ENCODE results near the gene MYO1D.

MYO1D gene

DNA sequence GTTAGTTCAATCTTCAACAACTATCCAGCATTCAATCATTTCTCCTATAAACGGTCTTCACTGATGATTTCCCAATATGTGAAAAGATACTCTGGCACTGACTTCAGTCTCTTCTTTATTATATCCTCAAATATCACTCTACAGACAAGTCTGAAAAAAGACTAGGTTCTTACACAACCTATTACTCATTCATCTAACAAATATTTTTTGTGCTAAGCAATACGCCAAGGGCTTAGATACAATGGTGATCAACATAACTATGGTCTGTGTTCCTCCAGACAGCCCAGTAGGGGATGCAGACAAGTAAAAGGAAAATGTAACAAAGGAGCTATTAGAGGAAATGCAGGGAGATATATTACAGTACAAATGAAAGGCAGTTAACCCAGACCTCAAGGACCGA is 63.9 kb downstream of the MYO1D start:
- no peak for DNase-seq

DNA sequence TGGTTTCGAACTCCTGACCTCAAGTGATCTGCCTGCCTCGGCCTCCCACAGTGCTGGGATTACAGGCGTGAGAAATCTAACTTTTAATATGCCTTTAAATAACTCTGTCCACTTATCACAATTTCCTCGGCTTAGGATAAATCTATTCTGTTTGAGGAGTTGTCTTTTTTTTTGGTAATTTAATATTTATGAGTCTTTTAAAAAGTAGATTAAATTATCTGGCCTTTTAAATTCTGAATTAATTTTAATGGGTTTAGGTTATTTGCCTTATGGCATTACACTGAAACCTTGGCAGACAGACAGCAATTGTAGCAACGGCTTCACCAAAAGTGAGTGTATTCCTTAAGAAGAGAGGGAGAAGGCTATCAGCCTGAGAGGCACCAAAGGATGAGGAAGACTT is 66.2 kb downstream of the MYO1D start:
- DNase-seq: no peak

DNA sequence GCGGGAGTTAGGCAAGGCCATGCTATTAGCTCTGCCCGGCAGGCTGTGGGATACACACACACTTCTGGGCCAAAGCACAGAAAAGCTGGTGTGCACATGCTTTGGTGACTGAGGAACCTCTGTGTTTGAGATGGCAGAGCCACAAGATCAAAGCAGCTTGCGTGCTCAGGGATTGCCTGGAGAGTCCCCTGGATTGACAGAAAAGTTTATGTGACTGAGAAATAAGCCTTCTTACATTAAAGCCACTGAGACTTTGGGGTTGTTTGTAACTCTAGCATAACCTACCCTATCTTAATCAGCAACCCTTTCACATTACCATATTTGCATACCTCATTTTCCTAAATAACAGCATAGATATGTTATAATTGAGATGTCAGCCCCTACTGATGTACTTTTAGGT is 69.3 kb downstream of the MYO1D start:
- no peak for DNase-seq

DNA sequence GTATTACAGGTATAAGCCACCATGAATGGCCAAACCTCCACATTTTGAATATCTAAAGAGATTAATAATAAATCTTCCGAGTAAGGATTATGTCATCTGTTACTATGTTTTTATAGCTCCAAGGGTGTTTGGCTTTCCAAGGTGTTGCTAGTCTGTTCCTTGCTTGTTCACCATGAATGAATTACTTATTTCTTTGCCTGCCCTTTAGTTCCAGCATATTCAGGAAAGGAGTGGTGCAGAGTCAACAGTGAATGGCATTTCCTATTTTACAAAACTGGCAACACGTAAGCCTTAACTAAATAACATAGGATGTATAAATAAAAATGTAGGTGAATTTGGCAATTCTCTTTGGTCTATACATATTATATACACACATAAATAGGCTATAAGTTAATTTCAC is 70.3 kb downstream of the MYO1D start:
- no peak for DNase-seq

DNA sequence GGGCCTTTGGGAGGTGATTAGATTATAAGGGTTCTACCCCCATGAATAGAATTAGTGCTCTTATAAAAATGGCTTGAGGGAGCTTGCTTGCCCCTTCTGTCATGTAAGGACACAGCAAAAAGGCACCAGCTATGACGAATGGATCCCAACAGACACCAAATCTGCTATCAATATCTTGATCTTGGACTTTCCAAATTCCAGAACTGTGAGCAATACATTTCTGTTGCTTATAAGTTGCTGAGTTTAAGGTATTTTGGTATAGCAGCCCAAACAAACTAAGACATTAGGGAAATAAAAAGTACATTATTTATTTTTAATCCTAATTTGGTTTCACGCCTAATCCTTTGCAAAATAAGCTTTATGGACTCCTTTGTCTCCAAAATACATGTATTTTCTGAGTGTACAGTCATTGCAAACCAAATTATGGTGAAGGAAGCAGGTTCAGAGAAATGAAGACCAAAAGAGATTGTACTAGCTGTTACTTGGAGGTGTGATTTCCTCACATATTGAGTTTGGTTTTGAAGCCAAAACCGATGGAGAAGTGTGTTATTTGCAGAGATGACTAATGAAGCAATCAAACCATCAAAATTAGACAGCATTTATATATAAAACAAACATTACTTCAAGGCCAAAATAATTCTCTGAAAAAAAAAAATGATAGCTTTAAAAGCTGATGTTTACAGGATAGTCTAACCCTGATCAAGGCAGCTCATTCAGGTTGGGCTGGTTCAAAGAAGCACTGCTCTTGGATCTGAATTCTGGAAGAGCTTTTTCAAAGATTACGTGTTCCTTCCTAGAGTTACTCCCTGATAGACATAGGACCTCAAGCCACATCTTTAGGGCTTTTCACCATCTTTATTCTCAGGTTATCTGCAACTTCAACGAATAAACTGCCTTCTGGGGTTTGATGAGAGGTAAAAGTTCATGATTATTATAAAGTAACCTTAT is 71.6 kb downstream of the MYO1D start:
- no peak for DNase-seq

DNA sequence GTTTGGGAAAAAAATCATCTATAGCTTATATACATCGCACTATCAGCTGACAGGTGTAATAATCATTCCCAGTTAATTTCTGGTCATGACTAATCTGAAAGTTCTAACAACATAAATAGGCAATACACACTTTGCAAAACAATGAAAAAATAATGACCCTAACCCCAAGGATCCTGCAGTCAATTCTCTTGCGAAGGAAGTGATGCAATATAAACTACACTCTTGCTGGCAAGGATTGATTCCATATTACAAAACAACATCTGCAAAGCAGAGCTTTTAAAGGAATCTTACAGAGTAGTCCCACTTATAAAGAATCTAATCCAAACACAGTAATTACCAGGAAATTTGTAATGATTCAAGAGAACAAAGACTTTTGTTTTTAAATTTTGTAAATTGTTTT is 73.4 kb downstream of the MYO1D start:
- no peak for DNase-seq

DNA sequence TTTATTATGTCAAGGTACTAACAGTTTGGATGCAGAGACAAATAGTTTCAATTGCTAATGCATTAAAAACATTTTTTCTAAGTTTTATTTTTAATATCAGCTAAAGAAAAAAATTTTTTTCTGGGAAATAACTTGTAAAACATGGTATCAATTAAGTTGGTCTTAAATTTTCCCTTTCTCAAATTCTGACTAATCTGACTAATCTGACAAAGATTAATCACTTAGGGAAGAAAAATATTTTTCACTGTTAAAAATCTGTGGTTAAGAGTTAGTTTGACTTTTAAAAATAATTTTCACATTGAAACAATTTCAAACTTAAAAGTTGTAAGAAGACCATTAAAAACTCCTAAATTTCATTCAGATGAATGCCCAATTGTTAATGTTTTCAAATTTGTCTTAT is 74.6 kb downstream of the MYO1D start:
- no peak for DNase-seq

DNA sequence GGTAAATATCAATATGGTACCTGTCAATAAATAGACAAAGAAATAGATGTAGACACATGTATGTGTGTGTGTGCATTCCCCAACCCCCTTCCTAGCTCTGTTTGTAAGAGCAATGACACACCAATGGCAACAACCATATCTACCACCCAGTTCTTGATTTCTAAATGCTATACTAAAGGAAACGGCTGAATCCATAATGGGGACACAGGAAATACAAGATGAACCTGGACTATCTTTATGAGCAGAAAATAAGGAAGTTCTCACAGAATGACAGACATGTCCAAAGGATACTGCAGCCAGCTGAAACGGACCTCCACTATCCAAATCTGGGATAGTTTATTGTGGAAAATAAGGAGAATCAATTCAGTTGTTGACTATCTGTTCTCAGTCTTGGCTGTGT is 75.3 kb downstream of the MYO1D start:
- DNase-seq: no peak

DNA sequence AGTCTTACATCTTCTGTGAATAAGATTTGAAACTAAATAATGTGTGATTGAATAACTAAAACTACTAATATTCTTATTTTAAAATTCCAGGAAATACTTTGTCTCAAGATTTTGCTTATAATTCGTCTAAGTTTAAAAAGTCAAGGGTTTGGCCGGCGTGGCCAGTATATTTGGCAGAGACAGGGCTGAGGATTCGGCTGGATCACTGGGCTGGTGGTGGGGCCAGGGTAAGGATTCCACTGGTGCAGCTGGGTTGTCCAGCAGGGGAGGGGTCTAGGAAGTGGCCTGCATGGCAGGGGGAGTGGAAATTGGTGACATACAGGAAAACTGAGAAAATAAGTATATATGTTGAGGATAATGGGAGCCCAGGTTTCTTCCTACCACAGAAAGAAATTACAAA is 75.7 kb downstream of the MYO1D start:
- no peak for DNase-seq

DNA sequence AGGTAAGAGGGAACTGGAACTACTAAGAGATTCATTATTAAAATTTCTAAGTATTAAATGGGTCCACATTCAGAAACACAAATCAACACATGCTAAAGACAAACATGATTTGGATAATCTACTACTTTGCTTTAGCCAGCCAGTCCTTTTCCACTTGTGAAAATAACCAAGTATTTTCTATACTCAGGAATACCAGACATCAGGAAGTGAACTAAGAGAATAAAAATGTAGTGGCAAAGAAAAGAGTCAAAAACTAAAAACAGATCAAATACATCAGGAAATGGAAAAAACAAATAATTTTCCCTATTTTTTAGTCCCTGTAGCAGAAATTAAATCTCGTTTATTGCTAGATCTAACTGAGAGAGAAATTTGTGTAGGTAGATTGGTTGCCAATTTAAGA is 78.0 kb downstream of the MYO1D start:
- no peak for DNase-seq

DNA sequence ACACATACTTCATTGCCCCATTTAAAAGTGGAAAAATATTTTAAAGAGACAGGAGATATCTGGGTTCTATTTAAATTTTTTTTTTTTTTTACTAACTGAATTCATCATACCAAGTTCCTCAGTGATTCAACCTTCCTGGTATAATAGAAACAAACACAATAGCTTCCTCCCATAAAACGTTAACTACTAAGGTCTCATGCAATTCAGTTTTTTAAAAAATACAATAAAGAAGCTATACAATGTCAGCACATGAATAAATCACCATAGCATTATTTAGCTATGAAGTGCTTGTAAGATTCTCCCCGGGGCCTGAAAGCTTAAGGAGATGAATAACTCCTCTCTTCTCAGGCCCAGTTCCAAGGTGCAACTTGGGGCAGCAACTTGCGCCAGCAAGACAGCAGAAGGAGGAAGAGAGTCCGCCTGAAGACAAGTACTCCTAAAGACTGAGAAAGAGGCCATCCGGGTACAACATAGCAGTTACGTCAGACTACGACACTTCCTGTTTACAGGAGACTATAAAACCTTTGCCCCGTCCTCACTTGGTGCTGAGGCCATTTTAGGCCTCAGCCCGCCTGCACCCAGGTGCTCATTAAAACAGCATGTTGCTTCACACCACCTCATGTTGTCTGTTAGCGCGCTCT is 81.5 kb downstream of the MYO1D start:
- no peak for DNase-seq

DNA sequence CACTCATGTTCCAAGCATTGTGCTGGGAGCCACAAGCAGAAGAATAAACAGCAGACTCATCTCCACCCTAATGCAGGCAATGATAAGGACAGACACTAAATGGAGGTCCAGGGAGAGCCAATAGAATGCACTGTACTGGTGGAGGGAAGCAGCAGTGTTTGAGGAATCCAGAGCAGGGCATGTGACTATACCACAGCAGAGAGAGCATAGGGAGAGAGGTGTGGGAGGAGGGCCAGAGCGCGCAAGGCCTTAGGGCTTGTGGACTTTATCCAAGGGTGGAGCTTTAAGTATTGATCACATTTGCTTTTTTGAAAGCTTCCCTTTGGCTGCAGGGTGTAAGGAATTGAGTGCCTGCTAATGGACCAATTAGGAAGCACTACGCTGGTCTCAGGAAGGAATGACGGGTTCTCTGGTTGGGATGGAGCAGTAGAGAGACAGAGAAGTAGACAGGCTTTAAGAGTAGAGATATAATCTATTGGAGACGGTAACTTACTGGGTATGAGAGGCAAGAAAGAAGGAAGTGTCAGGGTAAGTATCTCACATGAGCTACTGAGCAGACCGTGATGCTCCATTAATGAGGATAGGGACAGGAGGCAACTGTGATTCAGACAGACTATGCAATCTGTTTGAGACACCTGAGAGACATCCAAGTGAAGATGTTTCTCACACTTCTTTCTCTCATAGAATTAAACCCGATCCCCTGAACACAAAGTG is 82.2 kb downstream of the MYO1D start:
- no peak for DNase-seq

DNA sequence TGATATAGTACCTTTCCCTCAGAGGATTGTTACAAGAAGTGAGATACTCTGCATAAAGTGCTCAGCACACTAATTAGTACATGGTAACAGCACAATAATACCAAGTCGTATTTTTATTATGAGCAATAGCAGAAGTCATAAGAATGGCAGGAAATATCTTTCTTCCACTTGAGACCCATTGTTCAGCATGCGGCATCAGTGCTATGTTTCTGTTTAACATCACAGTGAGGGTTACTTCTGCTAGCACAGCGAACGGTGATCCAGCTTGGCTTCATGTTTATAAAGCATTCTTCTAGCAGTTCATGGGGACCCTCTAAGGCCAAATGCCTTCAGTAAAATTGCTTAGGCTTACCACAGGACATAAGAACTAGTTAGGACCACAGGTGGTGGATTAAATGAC is 83.1 kb downstream of the MYO1D start:
- DNase-seq: no peak

DNA sequence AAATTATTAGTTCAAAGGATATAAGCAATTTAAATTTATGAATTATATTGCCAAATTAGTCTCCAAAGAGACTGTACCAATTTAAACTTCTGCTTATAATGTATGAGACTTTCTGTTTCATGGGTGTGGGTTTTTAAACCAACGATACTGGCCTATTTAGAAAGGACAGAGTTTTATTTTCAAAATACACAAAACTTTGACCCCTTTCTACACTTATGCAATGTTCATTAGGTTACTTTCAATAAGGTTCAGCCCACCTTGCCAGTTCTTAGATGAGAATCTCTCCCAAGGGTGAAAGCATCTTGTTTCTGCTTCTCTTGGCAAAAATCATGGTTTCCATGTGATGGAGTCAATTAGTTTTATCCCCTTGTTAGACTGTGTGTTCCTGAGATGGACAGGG is 84.7 kb downstream of the MYO1D start:
- no peak for DNase-seq

DNA sequence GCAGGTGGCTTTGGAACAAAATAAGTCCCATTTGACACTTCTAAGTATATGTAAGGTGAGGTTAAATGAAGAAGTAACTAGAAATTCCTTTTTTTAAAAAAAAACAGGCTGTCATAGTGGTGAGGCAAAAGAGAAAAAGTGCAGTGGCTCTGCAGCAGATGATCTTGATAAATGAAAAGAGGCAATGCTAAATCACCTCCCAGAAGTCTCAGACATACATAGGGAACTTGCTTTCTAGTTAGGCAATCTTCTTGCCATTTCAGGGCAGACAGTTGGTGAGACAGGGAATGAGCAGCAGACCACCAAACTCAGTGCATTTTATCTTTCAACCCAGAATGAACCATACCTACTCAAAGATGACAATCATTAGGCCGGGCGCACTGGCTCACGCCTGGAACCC is 90.8 kb downstream of the MYO1D start:
- DNase-seq: no peak

DNA sequence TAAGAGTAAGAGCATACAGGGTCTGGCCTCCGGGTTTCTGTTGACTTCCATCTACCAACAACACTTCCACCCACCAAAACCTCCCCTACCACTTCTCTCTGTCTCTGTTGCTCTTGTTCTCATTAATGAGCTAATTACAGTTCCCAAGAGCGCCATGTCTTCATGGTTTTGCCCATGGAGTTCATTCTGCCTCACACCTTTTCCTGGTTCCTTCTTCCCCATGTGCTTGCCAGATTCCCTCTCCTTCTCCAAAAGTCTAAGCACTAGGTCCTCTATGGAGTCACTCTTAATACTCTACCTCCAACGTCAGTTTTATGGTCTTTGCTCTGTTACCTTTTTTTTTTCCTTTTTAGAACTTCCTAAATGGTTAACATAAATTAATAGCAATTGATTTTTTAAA is 92.8 kb downstream of the MYO1D start:
- DNase-seq: no peak

DNA sequence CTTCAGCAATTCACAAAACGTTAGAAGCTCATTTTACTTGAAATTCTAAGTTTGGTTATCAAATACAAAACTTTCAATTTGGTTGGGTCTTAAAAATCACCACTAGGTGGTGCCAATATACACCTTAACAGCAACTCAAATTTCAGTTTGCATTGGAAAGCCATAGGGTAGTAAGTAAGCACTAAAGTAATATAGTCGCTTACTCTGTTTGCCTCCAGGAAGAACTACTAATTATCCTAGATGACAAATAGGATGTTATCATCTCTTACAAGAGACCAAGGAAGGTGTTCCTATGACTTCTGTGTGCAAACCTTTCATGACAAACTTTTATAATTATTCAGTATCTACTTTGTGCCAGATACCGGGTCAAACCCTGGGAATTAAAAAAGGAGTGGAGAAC is 93.3 kb downstream of the MYO1D start:
- no peak for DNase-seq

DNA sequence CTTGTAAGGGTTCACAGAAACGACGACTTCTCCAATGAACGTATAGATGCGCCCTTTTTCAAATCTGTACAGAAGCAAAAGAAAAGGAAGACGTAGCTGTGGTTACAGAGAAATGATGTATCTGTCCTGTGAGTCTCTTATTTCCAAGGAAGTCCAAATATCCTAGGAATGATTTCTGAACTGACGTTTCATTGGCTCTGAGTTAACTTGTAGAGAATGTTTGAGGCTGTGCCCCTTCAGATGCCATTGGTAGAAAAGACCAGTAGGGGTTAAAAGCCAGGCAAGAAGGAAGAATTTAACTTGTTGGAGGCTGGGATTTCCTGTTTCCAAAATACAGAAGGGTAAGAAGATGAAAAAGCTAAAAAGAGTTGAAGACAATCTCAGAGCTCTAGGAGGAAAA is 96.2 kb downstream of the MYO1D start:
- DNase-seq: no peak

DNA sequence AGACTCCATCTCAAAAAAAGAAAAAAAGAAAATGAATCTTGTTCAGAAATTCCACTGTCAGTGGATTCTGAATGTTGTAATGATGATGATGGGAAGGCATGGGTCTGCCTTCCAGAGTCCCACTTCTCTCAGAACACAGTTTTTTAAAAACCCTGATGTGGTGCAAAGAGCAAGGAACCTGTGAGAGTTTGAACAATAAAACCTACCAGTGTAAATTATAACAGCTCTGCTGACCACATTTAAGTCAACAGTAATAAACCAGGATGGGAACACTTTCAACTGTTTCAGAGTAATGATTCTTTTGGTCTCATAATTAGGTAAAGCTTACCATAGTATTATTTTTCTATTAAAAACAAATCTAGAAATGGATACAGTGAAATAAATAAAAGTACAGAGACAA is 99.0 kb downstream of the MYO1D start:
- no peak for DNase-seq

DNA sequence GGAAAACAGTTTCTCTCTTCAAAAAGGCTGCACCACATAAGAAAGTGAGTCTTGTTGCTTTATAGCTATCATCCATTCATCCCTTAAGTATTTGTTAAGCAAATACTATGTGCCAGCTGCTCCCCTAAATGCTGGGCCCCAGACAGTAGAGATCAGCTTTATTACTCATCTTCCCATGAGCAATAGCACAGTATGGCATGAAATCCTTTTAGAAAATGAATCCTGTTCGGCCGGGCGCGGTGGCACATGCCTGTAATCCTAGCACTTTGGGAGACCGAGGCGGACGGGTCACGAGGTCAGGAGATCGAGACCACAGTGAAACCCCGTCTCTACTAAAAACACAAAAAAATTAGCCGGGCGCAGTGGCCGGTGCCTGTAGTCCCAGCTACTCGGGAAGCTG is 99.5 kb downstream of the MYO1D start:
- DNase-seq: no peak

DNA sequence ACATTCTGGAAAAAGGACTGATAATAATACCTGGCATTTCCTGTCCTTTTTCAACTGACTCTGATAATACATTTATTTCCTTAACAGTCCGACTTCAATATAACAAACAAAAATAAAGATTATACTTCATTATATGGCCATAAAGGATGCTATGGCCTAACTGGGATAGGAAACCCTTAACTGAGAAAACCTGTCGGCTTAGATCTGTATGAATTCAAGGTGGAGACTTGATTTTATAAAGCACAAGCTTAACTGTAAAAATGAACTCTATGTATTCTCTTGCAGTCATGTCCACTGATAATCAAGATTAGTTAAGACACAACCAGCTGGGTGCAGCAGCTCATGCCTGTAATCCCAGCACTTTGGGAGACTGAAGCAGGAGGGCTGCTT is 102.2 kb downstream of the MYO1D start:
- DNase-seq: no peak

DNA sequence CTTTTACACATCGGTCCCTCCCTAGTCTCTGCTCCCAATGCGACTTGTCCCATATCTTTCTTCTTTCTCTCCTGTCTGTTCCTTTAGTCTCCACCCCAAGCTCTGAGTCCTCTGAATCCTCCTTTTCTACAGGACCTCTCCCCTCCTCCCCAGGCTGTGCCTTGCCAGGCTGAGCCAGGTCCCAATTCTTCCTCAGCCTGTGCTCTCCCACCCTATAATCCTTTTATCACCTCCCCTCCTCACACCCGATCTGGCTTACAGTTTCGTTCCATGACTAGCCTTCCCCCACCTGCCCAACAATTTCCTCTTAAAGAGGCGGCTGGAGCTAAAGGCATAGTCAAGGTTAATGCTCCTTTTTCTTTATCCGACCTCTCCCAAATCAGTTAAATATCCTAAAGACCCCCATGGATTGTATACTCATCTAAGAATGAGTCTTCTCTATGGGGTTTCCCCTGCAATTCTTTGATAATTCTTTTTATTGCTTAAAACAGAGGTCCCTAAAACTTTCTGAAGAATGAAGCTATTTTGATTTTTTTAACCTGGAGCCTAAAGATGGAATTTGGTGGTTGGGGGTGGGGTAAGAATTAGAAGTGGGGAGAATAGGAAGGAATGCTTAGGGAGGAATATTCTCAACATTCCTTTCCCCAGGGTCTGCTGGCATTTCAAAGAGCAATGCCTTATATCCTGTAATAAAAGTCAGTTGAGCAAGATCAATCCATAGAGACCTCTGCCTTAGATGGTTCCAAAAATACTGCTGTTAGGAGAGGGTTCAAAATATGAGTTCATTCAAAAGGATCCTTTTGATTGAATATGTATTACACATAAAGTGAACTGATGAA is 102.8 kb downstream of the MYO1D start:
- no peak for DNase-seq

DNA sequence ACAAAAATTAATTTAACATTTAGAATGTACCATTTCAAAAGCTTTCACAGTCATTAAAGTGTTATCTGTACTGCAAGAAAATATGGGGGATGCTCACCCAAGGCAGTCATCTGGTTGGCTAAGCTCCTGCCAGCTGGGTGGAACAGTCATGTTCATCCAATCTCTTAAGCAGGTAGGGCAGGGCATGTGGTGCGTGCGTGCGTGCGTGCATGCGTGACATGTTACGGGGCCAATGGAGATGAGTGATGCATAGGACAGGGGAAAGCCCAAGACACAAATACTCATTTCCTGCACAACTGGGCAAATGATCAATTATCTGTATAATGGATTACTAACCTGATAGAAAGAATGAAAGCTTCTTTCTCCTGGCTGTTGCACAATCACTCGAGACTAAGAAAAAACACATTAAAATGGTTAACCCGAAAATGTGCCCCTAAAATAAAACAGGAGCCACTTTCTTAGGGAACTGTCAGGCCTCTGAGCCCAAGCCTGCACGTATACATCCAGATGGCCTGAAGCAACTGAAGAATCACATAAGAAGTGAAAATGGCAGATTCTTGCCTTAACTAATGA is 104.4 kb downstream of the MYO1D start:
- DNase-seq: no peak

Data from activated gamma-delta T cell (primary cell).